WTC11 (cell line): ENCODE data around the gene NDUFB10. TPM values are rescaled to one million over a fixed set of nuclear protein-coding genes. Genes with fewer than 3 reads are reported as not detected.

Experiments
- ATF2 ChIP-seq: sonication (generic); formaldehyde crosslinking; IDR thresholded peaks from 2 replicates; pipeline ENCODE4 v1.8.1; 2022; ENCODE audit warnings: low read depth, missing genetic modification reagents, borderline replicate concordance
- CBFB ChIP-seq: sonication (generic); formaldehyde crosslinking; IDR thresholded peaks from 2 replicates; pipeline ENCODE4 v1.8.1; 2022; ENCODE audit warnings: mild to moderate bottlenecking, low read depth, missing genetic modification reagents
- CREB1 ChIP-seq: sonication (generic); formaldehyde crosslinking; IDR thresholded peaks from 2 replicates; pipeline ENCODE4 v1.8.0; 2023; ENCODE audit warnings: mild to moderate bottlenecking, missing genetic modification reagents
- CREM ChIP-seq: sonication (generic); formaldehyde crosslinking; IDR thresholded peaks from 2 replicates; pipeline ENCODE4 v1.8.1; 2022; ENCODE audit warnings: mild to moderate bottlenecking, missing genetic modification reagents, moderate library complexity
- EMX1 ChIP-seq: fragments of 250-450 bp; sonication (Bioruptor Pico); IDR thresholded peaks from 2 replicates; pipeline ENCODE4 v1.8.0; 2021; ENCODE audit warnings: mild to moderate bottlenecking
- ESRRA ChIP-seq: sonication (generic); formaldehyde crosslinking; IDR thresholded peaks from 2 replicates; pipeline ENCODE4 v1.8.1; 2022; ENCODE audit warnings: mild to moderate bottlenecking, missing genetic modification reagents, borderline replicate concordance
- FOXK1 ChIP-seq: sonication (generic); formaldehyde crosslinking; IDR thresholded peaks from 2 replicates; pipeline ENCODE4 v1.8.0; 2022; ENCODE audit warnings: mild to moderate bottlenecking, moderate library complexity, missing genetic modification reagents
- FOXP1 ChIP-seq: sonication (generic); formaldehyde crosslinking; IDR thresholded peaks from 2 replicates; pipeline ENCODE4 v1.8.0; 2022; ENCODE audit warnings: missing genetic modification reagents, mild to moderate bottlenecking, moderate library complexity, borderline replicate concordance
- FOXP4 ChIP-seq: sonication (generic); formaldehyde crosslinking; IDR thresholded peaks from 2 replicates; pipeline ENCODE4 v1.8.0; 2022; ENCODE audit warnings: mild to moderate bottlenecking, missing genetic modification reagents
- GABPB1 ChIP-seq: sonication (generic); formaldehyde crosslinking; IDR thresholded peaks from 2 replicates; pipeline ENCODE4 v1.8.1; 2023; ENCODE audit warnings: mild to moderate bottlenecking, missing genetic modification reagents
- HMGA2 ChIP-seq: fragments of 250-450 bp; sonication (Bioruptor Pico); IDR thresholded peaks from 2 replicates; pipeline ENCODE4 v1.4.0; 2021; ENCODE audit warnings: mild to moderate bottlenecking, moderate library complexity
- JUN ChIP-seq: sonication (generic); formaldehyde crosslinking; IDR thresholded peaks from 2 replicates; pipeline ENCODE4 v1.8.0; 2023; ENCODE audit warnings: mild to moderate bottlenecking, missing genetic modification reagents
- NFE2L1 ChIP-seq: sonication (generic); formaldehyde crosslinking; IDR thresholded peaks from 2 replicates; pipeline ENCODE4 v1.8.1; 2023; ENCODE audit warnings: missing genetic modification reagents
- NFYB ChIP-seq: sonication (generic); formaldehyde crosslinking; conservative IDR thresholded peaks from 2 replicates; pipeline ENCODE4 v1.8.0; 2022; ENCODE audit warnings: low read depth, missing genetic modification reagents
- NR1H2 ChIP-seq: sonication (generic); formaldehyde crosslinking; IDR thresholded peaks from 2 replicates; pipeline ENCODE4 v1.9.0; 2021; ENCODE audit warnings: mild to moderate bottlenecking, moderate library complexity, missing genetic modification reagents
- OVOL2 ChIP-seq: fragments of 250-450 bp; sonication (Bioruptor Pico); IDR thresholded peaks from 2 replicates; pipeline ENCODE4 v1.9.0; 2021; ENCODE audit warnings: mild to moderate bottlenecking, borderline replicate concordance
- PRDM15 ChIP-seq: sonication (generic); formaldehyde crosslinking; IDR thresholded peaks from 2 replicates; pipeline ENCODE4 v1.8.0; 2022; ENCODE audit warnings: missing genetic modification reagents
- PRRX2 ChIP-seq: fragments of 250-450 bp; sonication (Bioruptor Pico); IDR thresholded peaks from 2 replicates; pipeline ENCODE4 v1.8.0; 2021; ENCODE audit warnings: mild to moderate bottlenecking
- RELA ChIP-seq: sonication (generic); formaldehyde crosslinking; IDR thresholded peaks from 2 replicates; pipeline ENCODE4 v1.8.1; 2022; ENCODE audit warnings: missing genetic modification reagents, mild to moderate bottlenecking, borderline replicate concordance
- SMAD3 ChIP-seq: sonication (generic); formaldehyde crosslinking; IDR thresholded peaks from 2 replicates; pipeline ENCODE4 v1.8.0; 2022; ENCODE audit warnings: missing genetic modification reagents, mild to moderate bottlenecking, borderline replicate concordance
- SOX15 ChIP-seq: fragments of 250-450 bp; sonication (Bioruptor Pico); IDR thresholded peaks from 2 replicates; pipeline ENCODE4 v1.9.0; 2021; ENCODE audit warnings: mild to moderate bottlenecking
- TEAD1 ChIP-seq: sonication (generic); formaldehyde crosslinking; IDR thresholded peaks from 2 replicates; pipeline ENCODE4 v1.8.0; 2022; ENCODE audit warnings: mild to moderate bottlenecking, missing genetic modification reagents
- TP53 ChIP-seq: sonication (generic); formaldehyde crosslinking; IDR thresholded peaks from 2 replicates; pipeline ENCODE4 v1.8.1; 2023; ENCODE audit warnings: mild to moderate bottlenecking, missing genetic modification reagents
- USF1 ChIP-seq: sonication (generic); formaldehyde crosslinking; IDR thresholded peaks from 2 replicates; pipeline ENCODE4 v1.8.0; 2022; ENCODE audit warnings: mild to moderate bottlenecking, missing genetic modification reagents
- USF2 ChIP-seq: sonication (generic); formaldehyde crosslinking; IDR thresholded peaks from 2 replicates; pipeline ENCODE4 v1.8.1; 2023; ENCODE audit warnings: mild to moderate bottlenecking, missing genetic modification reagents, moderate library complexity
- ZBTB21 ChIP-seq: sonication (generic); formaldehyde crosslinking; IDR thresholded peaks from 2 replicates; pipeline ENCODE4 v1.8.1; 2023; ENCODE audit warnings: mild to moderate bottlenecking, missing genetic modification reagents, borderline replicate concordance
- ZBTB43 ChIP-seq: sonication (generic); formaldehyde crosslinking; IDR thresholded peaks from 2 replicates; pipeline ENCODE4 v1.8.1; 2023; ENCODE audit warnings: mild to moderate bottlenecking, missing genetic modification reagents
- ZMAT4 ChIP-seq: fragments of 250-450 bp; sonication (Bioruptor Pico); IDR thresholded peaks from 2 replicates; pipeline ENCODE4 v1.9.0; 2021; ENCODE audit warnings: mild to moderate bottlenecking
- ZNF232 ChIP-seq: sonication (generic); formaldehyde crosslinking; IDR thresholded peaks from 2 replicates; pipeline ENCODE4 v1.8.0; 2022; ENCODE audit warnings: mild to moderate bottlenecking, missing genetic modification reagents
- ZNF416 ChIP-seq: fragments of 250-450 bp; sonication (Bioruptor Pico); IDR thresholded peaks from 2 replicates; pipeline ENCODE4 v1.9.0; 2021; ENCODE audit warnings: mild to moderate bottlenecking, inconsistent platforms
- total RNA-seq: library from RNA; stranded (reverse); gene quantifications from 3 replicates; pipeline ENCODE4 v1.2.3, GENCODE V29; 2021

NDUFB10 gene
- total RNA-seq, 1 experiment from 2014 or later = 228 TPM

- TF ChIP-seq ATF2 (CRISPR knock-in tag) = no peak
- peak; percentile 24; the same call in 1 of the 2 replicates for TF ChIP-seq FOXP4 (CRISPR knock-in tag)
- 0 out of 2 replicates have a peak, but pooled peaks have one; percentile 5 for TF ChIP-seq NFYB (CRISPR knock-in tag)
- peak; percentile 15 for TF ChIP-seq GABPB1 (CRISPR knock-in tag)
- peak; percentile 61; the same call in 1 of the 2 replicates for TF ChIP-seq TEAD1 (CRISPR knock-in tag)
- no peak for TF ChIP-seq PRDM15
- peak; percentile 68; the same call in 1 of the 2 replicates for TF ChIP-seq TP53 (CRISPR knock-in tag)
- TF ChIP-seq NFE2L1 (CRISPR knock-in tag) = 0 out of 2 replicates have a peak, but pooled peaks have one; percentile 27
- TF ChIP-seq SMAD3 = no peak
- peak; percentile 81; the same call in 1 of the 2 replicates for TF ChIP-seq ESRRA (CRISPR knock-in tag)
- peak; percentile 69 for TF ChIP-seq FOXP1 (CRISPR knock-in tag)
- TF ChIP-seq NR1H2 (CRISPR knock-in tag) = no peak
- no peak for TF ChIP-seq ZMAT4
- peak; percentile 58 for TF ChIP-seq CREM (CRISPR knock-in tag)
- no peak for TF ChIP-seq SOX15
- TF ChIP-seq JUN = peak; percentile 71; the same call in 1 of the 2 replicates
- no peak for TF ChIP-seq CBFB
- TF ChIP-seq PRRX2 (CRISPR knock-in tag) = peak; percentile 87; the same call in 1 of the 2 replicates
- TF ChIP-seq USF2 (CRISPR knock-in tag) = peak; percentile 47
- TF ChIP-seq ZBTB43 = peak; percentile 70
- peak; percentile 88 for TF ChIP-seq ZNF232 (CRISPR knock-in tag)
- no peak; the same call in 1 of the 2 replicates for TF ChIP-seq OVOL2 (CRISPR knock-in tag)
- no peak; the same call in 1 of the 2 replicates for TF ChIP-seq RELA (CRISPR knock-in tag)
- no peak for TF ChIP-seq CREB1 (CRISPR knock-in tag)
- 0 out of 2 replicates have a peak, but pooled peaks have one; percentile 2 for TF ChIP-seq USF1
- TF ChIP-seq ZBTB21 (CRISPR knock-in tag) = no peak; the same call in 1 of the 2 replicates
- TF ChIP-seq EMX1 (CRISPR knock-in tag) = no peak
- TF ChIP-seq HMGA2 (CRISPR knock-in tag) = no peak
- TF ChIP-seq FOXK1 (CRISPR knock-in tag) = peak; percentile 82
- TF ChIP-seq ZNF416 (CRISPR knock-in tag) = peak; percentile 52; the same call in 1 of the 2 replicates
Observed at GRCh38 chr16:1983544-1984346, 24.4 kb downstream of the NDUFB10 start, which contains the start of gene GFER (continued).
